HEK293T (cell line): ENCODE data around the gene MGMT.

Experiments
- CTCF ChIA-PET: fragments of 350-600 bp; formaldehyde crosslinking; extraction: SDS; loops from one replicate; lab custom pipeline; 2021; ENCODE audit warnings: antibody characterized with exemption, inconsistent platforms; lab: Yijun Ruan, JAX
- POLR2A ChIA-PET: fragments of 350-600 bp; formaldehyde crosslinking; extraction: SDS; loops from one replicate; lab custom pipeline; 2020; ENCODE audit warnings: antibody characterized with exemption, inconsistent platforms; lab: Yijun Ruan, JAX
- DNase-seq: peaks from one replicate; pipeline ENCODE4 v3.0.0; 2012; ENCODE audit warnings: mixed read lengths; ENCODE audit errors: extremely low spot score
- ARNT ChIP-seq: fragments of 450-650 bp; IDR thresholded peaks from 2 replicates; pipeline ENCODE4 v1.6.1; 2017; ENCODE audit warnings: mild to moderate bottlenecking
- BHLHE40 ChIP-seq: fragments of 450-650 bp; IDR thresholded peaks from 2 replicates; pipeline ENCODE4 v1.6.1; 2016; ENCODE audit warnings: mild to moderate bottlenecking, moderate library complexity, borderline replicate concordance
- CTBP1 ChIP-seq: fragments of 450-650 bp; IDR thresholded peaks from 2 replicates; pipeline ENCODE4 v1.6.1; 2016; ENCODE audit warnings: borderline replicate concordance
- ELF4 ChIP-seq: fragments of 450-650 bp; IDR thresholded peaks from 2 replicates; pipeline ENCODE4 v1.6.1; 2017; ENCODE audit warnings: antibody characterized with exemption
- FOXA1 ChIP-seq: fragments of 450-650 bp; IDR thresholded peaks from 2 replicates; pipeline ENCODE4 v1.6.1; 2016; ENCODE audit warnings: mild to moderate bottlenecking
- FOXK2 ChIP-seq: fragments of 450-650 bp; IDR thresholded peaks from 2 replicates; pipeline ENCODE4 v1.6.1; 2016; ENCODE audit warnings: mild to moderate bottlenecking
- FOXM1 ChIP-seq: fragments of 450-650 bp; IDR thresholded peaks from 2 replicates; pipeline ENCODE4 v1.6.1; 2017; ENCODE audit warnings: mild to moderate bottlenecking, borderline replicate concordance
- HDGF ChIP-seq: fragments of 450-650 bp; IDR thresholded peaks from 2 replicates; pipeline ENCODE4 v1.6.1; 2017; ENCODE audit warnings: antibody characterized with exemption, borderline replicate concordance
- L3MBTL2 ChIP-seq: fragments of 450-650 bp; conservative IDR thresholded peaks from 2 replicates; pipeline ENCODE4 v1.6.1; 2016; ENCODE audit warnings: mild to moderate bottlenecking
- LEF1 ChIP-seq: fragments of 450-650 bp; IDR thresholded peaks from 2 replicates; pipeline ENCODE4 v1.6.1; 2017; ENCODE audit warnings: mild to moderate bottlenecking, borderline replicate concordance
- NFRKB ChIP-seq: fragments of 450-650 bp; IDR thresholded peaks from 2 replicates; pipeline ENCODE4 v1.6.1; 2016; ENCODE audit warnings: mild to moderate bottlenecking, moderate library complexity
- SP1 ChIP-seq: fragments of 450-650 bp; IDR thresholded peaks from 2 replicates; pipeline ENCODE4 v1.6.1; 2017
- SUZ12 ChIP-seq: fragments of 450-650 bp; IDR thresholded peaks from 2 replicates; pipeline ENCODE4 v1.6.1; 2016; ENCODE audit warnings: mild to moderate bottlenecking
- TARDBP ChIP-seq: fragments of 450-650 bp; IDR thresholded peaks from 2 replicates; pipeline ENCODE4 v1.6.1; 2016
- ZNF384 ChIP-seq: fragments of 450-650 bp; IDR thresholded peaks from 2 replicates; pipeline ENCODE4 v1.6.1; 2016
- TF ChIP-seq, protein P1 (sequence below): fragments of 450-650 bp; IDR thresholded peaks from 2 replicates; pipeline ENCODE4 v1.6.1; 2016

Gene MGMT

DNA sequence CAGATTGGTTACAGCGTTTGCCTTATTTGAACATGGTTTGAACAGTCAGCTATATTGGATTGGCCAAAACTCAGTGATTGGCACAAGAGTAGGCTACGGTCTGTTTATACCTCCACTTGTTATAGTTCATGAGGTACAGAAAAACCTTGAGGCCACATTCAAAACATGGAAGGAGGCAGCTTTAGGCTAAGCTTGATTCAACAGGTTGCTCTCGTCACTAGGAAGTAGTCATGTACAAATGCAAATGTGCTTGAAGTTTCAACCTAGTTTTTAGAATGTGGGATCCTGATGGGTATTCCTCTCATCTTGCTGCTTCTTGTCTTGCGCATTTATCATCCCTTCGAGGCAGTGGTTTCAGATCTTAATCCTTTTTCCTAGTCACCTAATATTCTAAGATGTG, 132.1 kb downstream of the MGMT start:
- POLR2A ChIA-PET = no interaction called here
- CTCF ChIA-PET = no interaction called here
- TF ChIP-seq FOXM1 (no peak), ZNF384 (no peak), HDGF (no peak), CTBP1 (no peak), L3MBTL2 (no peak), BHLHE40 (no peak)
- no peak for DNase-seq

DNA sequence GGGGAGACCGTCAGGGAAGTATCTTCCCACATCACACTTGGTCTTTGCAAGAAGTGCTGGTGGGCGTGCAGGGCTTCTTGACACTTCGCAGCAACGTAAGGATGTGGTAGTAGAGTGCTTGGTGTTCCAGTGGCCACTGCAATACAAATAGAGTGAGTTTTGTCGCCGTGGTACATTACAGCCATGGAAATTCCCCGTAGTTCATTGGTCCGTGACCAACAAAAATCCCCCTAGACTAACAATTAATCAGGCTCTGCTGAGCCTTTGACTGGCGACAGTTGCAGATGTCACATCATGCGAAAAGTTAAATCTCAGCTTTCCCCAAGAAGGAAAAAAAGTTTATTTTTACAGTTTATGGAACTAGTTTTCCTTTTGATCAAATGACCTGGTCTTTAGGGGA, 134.7 kb downstream of the MGMT start:
- ChIA-PET CTCF (no interaction called here), POLR2A (no interaction called here)
- TF ChIP-seq LEF1 (no peak), FOXK2 (no peak), SUZ12 (no peak), FOXM1 (no peak), FOXA1 (no peak), ARNT (no peak)
- TF ChIP-seq, protein P1, sequence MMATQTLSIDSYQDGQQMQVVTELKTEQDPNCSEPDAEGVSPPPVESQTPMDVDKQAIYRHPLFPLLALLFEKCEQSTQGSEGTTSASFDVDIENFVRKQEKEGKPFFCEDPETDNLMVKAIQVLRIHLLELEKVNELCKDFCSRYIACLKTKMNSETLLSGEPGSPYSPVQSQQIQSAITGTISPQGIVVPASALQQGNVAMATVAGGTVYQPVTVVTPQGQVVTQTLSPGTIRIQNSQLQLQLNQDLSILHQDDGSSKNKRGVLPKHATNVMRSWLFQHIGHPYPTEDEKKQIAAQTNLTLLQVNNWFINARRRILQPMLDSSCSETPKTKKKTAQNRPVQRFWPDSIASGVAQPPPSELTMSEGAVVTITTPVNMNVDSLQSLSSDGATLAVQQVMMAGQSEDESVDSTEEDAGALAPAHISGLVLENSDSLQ = no peak
- DNase-seq = no peak

DNA sequence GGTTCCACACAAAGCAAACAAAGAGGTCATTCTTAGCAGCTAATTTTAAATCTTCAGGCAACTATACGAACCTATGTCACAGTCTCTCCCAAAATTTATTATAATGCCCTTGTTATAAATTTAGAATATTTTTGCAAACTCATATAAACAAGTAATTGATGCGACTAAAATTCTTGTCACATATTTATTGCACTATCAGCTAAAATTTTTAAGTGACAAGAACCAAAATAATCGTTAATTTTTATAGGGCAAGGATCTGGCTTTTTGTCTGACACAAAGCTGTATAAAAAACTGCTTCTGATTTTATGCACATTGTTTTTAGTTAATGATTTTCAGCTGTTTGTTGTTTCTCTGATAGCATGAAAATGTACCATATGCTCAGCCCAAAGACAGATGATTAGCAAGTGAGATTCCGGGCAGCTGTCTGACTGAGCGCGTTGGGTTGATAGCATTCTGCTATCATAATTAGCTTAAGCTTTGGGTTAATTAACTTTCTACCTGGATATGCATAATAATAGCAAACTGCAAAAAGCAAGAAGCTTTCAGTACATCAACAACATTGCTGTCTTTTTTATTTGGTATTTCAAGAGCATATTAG, 136.0 kb downstream of the MGMT start:
- no peak for DNase-seq
- TF ChIP-seq FOXK2 (no peak), SP1 (no peak), NFRKB (no peak), FOXM1 (no peak), HDGF (no peak), ZNF384 (no peak), LEF1 (no peak), ARNT (no peak)
- ChIA-PET POLR2A (no interaction called here), CTCF (no interaction called here)

DNA sequence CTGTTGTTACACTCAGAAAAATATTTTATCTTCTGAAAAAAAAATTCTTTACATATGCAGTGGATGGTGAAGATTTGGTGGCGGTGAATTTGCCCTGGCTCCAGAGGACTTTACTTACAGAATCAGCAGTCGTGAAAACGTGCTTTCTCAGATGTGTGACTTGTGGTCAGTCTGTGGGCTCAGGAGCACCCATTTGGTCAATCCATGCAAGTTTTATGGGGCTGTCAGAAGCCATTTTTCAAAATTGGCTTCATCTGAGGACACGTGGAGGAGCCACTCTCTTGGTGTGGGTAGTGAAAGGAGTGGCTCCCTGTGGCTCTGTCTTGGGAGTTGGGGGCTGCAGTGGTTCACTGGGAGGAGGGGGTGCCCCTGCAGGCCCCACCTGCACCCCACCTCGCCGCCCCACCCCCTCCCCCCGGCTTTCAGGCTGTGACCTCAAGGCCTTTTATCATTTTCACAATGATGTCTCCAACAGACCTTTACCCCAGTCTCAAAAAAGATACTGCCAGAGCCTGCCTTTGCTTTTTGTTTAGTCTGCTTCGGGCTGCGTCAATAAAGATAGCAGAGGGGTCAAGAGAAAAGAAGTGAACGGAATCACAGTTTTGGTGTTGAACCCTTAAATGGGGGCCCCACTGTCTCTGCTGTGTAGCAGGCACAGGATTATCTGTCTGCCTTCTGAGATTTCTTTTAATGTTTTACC, 137.4 kb downstream of the MGMT start:
- ChIA-PET POLR2A (no interaction called here), CTCF (no interaction called here)
- no peak for DNase-seq
- TF ChIP-seq HDGF = no peak
- no peak for TF ChIP-seq NFRKB
- TF ChIP-seq ELF4 = no peak
- no peak for TF ChIP-seq CTBP1
- TF ChIP-seq, protein P1 = no peak
- TF ChIP-seq FOXA1 = no peak
- no peak for TF ChIP-seq FOXM1
- no peak for TF ChIP-seq ZNF384
- no peak for TF ChIP-seq TARDBP
- TF ChIP-seq LEF1 = no peak
- TF ChIP-seq FOXK2 = no peak
- TF ChIP-seq SUZ12 = no peak
- TF ChIP-seq SP1 = no peak
- no peak for TF ChIP-seq ARNT

DNA sequence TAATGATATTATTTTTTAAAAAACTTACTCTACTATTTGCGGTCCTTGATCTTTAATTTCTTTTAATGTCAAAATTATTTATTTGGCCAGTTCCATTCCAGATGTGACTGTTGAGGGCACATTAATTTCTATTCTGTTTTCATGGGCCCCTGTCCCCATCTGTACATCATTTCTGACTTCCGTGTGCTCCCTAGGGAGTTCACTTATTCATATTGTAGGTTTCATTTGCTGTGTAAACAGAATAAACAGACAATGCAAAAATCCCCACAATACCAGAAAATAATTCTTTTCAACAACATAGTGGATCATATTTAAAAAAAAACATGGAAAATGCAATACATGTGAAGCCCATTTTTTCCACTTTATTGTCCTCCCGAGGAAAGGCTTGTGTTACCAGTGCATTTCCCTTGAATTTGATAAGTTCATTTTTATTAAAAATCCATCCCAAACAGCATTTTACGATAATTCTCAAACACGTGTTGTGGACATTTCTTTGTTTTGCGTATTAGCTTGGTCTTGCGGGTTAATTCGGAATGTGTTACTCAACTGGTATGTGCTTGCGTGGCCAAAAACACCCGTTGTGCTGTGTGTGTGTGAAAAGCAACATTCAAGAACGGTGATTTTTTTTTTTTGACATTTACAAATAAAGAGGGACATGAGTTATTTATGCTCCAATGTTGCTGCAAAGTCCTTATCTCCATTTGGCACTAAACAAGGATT, 138.4 kb downstream of the MGMT start:
- TF ChIP-seq SUZ12 = no peak
- no peak for TF ChIP-seq FOXM1
- TF ChIP-seq FOXA1 = no peak
- TF ChIP-seq BHLHE40 = no peak
- TF ChIP-seq FOXK2 = no peak
- TF ChIP-seq L3MBTL2 = no peak
- TF ChIP-seq, protein P1 = no peak
- no peak for TF ChIP-seq ARNT
- TF ChIP-seq TARDBP = no peak
- no peak for TF ChIP-seq NFRKB
- no peak for TF ChIP-seq SP1
- ChIA-PET CTCF (no interaction called here), POLR2A (no interaction called here)
- DNase-seq = no peak

DNA sequence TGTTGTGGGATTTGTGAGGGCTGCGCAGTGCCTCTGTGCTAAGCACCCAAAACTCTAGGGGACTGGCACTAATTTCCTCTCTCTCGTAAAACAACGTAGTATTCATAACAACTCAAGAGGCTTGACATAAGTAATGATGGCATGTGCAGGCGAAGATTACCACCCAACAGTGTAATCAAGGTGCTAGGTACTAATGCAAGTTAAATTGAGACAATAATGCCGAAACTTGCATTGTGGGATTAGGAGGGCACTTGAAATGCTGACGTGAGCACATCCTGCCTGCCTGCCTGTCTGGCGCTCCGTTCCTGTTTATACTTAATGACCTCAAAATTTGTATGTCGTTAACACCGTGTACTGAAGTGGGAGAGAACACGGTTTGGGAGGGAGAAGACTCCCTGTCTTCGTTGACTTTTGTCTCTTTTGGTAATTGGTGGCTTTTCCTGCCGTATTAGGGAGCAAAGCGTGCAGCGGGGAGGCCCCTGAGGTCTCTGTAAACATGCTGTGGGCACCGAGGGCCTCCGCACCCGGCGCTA, 139.0 kb downstream of the MGMT start:
- TF ChIP-seq SUZ12 (no peak), FOXA1 (no peak), FOXM1 (no peak), NFRKB (no peak), TARDBP (no peak), FOXK2 (no peak), ARNT (no peak), LEF1 (no peak), HDGF (no peak), BHLHE40 (no peak), CTBP1 (no peak), L3MBTL2 (no peak), ELF4 (no peak), ZNF384 (no peak)
- TF ChIP-seq, protein P1 = no peak
- DNase-seq = no peak
- ChIA-PET POLR2A (no interaction called here), CTCF (no interaction called here)
